MM.1S (cell line): ENCODE measurements around the gene RAD51C.

Experiments used
- EZH2phosphoT487 ChIP-seq: fragments of 300-600 bp; sonication (generic); IDR thresholded peaks from 2 replicates; pipeline ENCODE4 v1.6.1; 2018; ENCODE audit warnings: antibody characterized with exemption, low read length
- TF ChIP-seq, protein P1 (sequence below): fragments of 300-600 bp; sonication (generic); IDR thresholded peaks from 2 replicates; pipeline ENCODE4 v1.5.1; 2016; ENCODE audit warnings: antibody characterized with exemption, low read length, mixed read lengths

DNA sequence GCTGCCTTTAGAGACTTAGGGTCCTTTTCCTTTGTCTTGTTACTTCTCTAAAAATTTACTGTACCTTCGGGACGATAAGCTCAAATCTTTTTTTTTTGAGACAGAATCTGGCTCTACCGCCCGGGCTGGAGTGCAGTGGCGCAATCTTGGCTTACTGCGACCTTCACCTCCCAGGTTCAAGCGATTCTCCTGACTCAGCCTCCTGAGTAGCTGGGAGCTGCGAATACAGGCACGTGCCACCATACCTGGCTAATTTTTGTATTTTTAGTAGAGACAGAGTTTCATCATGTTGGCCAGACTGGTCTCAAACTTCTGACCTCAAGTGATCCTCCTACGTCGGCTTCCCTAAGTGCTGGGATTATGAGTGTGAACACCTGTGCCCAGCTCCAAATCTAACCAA is 7.4 kb downstream of the RAD51C start:
- TF ChIP-seq, protein P1, sequence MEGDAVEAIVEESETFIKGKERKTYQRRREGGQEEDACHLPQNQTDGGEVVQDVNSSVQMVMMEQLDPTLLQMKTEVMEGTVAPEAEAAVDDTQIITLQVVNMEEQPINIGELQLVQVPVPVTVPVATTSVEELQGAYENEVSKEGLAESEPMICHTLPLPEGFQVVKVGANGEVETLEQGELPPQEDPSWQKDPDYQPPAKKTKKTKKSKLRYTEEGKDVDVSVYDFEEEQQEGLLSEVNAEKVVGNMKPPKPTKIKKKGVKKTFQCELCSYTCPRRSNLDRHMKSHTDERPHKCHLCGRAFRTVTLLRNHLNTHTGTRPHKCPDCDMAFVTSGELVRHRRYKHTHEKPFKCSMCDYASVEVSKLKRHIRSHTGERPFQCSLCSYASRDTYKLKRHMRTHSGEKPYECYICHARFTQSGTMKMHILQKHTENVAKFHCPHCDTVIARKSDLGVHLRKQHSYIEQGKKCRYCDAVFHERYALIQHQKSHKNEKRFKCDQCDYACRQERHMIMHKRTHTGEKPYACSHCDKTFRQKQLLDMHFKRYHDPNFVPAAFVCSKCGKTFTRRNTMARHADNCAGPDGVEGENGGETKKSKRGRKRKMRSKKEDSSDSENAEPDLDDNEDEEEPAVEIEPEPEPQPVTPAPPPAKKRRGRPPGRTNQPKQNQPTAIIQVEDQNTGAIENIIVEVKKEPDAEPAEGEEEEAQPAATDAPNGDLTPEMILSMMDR: no peak
- no peak for TF ChIP-seq EZH2phosphoT487
